NCI-H146 treated with DMSO at 0.1 percent for 48 hours (cell line): ENCODE measurements around the gene CELF4.

Experiments
- DNase-seq: peaks from one replicate; lab custom pipeline; 2025; ENCODE audit not compliant: unreplicated experiment; lab: John Stamatoyannopoulos, UW

Gene CELF4

GRCh38 chr18:37497853-37498518, 67.6 kb downstream of the CELF4 start:
- no peak for DNase-seq

- no peak for DNase-seq
Observed at GRCh38 chr18:37496568-37496967, 69.0 kb downstream of the CELF4 start.

DNA sequence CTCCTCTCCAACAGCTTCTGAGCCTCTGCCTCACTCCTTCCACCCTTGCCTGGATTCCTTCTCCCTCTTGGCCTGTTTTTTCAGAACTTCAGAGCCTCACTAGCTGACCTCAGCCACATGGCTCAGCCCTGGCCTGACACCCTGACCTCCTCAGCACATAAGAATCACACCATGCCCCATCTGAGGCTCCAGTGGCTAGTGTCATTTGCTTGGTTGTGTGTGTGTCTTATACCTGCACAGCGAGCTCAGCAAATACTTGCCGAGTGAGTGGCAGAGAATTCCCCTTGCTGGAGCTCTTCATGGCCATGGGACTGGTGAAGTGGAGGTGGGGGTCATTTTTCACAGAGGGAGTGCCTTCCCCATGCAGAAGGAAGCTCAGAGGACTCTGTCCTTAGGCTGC, 70.2 kb downstream of the CELF4 start:
- DNase-seq: no peak

- DNase-seq: no peak
Observed at GRCh38 chr18:37494406-37494805, 71.2 kb downstream of the CELF4 start.

- DNase-seq: no peak
Observed at GRCh38 chr18:37493352-37493935, 72.2 kb downstream of the CELF4 start.

DNA sequence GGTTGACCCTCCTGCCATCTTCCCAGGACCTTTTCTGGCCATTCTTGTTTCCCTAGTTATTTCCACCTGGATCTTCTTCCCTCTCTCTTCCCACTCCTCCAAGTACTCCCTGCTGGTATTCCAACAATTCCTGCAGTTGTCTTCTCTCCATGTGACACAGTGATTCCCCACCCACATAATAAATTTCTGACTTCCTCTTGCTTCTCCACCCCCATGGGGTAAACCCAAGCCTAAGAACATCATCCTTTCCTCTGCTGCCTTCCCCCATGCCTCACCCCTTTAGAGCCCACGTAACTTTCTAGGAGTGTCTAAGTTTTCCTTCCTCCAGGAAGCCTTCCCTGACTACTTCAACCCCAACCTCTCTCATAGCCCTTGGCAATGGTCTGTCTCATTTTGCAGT, 72.6 kb downstream of the CELF4 start:
- DNase-seq: no peak

GRCh38 chr18:37491526-37491925, 74.1 kb downstream of the CELF4 start:
- DNase-seq: no peak

DNA sequence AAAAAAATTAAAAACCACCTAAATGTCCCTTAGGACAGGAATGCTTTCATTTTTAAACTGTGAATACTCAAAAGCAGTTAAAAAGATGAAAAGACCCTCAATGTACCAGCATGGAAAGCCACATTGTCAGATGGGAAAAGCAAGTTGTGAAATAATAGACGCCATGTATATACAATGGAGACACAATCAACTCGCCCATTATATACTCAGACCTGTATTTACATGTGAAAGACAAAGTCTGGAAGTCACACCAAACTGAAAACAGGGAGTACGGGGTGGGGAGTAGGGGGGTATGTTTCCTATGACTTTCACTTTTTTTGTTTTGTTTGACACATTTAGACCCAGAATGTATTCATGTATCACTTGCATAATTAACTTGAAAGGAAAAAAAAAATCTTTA, 75.6 kb downstream of the CELF4 start:
- DNase-seq: peak; percentile 45

GRCh38 chr18:37489011-37489410, 76.6 kb downstream of the CELF4 start:
- no peak for DNase-seq

DNA sequence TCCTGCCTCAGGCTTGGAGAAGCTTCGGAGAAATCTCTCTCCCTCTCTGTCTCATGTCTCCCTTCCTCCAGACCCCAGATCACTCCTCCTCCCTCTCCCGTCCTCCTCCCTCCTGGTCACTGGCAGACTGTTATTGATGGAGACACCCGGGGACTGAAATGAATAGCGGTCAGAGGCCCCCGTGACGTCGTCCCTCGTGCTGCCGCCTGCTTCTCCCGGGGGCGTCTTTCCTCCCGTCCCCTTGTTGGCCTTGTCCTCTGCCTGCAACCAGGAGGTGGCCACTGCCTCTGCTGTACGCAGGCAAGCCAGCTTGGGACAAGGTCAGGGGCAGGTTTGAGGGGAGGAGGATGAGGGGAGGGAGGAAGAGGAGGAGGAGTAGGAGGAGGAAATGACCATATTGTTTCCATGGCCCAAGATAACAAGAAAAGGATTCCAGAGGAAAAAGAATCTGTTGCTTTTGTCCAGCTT, 78.2 kb downstream of the CELF4 start:
- no peak for DNase-seq

DNA sequence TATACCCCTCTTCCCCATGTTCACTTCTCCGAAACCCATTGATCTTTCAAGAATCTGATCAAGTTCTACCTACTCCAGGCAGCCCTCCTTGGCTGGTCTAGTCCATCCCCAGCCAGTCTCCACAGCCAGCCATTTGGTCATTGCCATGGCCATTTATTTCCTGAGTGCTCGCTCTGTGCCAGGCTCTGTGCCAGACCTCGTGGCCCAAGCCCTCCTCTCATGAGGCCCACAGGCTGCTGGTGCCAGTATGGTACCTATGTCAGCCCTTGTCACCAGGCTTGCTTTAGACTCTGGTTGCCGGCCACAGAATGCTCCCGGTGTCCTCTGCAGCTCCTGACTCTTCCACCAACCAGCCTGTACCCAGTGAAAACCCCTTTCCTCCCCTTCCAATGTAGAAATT, 78.8 kb downstream of the CELF4 start:
- DNase-seq: no peak

DNA sequence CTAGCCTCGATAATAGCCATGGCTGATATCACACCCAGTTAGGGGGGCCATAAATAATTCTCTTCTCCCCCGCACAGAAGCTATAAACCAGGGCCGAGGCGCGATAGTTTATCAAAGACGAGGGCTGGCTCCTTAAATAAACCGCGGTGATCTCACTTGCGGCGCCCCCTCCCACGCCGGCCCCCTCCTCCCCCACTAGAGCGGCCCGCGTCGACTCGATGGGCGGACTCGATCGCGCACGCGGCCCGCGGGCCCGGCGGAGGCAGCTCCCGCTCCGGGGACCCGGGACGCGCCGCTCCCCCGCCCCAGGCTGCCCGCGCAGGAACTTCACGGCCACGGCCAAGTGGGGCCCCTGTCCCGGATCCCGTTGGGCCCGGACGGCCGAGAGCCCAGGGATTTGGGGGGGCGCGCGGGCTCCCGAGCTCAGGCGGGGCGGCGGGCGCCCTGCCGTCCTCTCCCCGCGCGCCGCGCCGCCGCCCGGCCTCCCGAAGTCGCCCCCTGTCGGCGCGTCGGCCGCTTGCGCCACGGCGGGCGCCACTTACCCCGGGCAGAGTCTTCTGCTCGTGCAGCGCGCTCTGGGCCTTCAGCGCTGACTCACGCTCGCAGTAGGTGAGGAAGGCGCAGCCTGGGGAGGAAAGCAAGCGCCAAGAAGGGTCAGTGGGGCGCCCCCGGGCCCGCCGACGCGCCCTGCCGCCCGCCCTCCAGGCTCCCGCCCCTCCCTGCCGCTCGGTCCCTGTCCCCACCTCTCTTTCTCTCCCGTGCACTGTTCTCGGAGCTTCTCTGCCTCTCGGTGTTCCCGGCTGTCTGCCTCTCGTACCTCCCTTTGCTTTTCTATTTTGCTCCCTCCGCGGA, 80.4 kb downstream of the CELF4 start:
- DNase-seq: peak; percentile 47

DNA sequence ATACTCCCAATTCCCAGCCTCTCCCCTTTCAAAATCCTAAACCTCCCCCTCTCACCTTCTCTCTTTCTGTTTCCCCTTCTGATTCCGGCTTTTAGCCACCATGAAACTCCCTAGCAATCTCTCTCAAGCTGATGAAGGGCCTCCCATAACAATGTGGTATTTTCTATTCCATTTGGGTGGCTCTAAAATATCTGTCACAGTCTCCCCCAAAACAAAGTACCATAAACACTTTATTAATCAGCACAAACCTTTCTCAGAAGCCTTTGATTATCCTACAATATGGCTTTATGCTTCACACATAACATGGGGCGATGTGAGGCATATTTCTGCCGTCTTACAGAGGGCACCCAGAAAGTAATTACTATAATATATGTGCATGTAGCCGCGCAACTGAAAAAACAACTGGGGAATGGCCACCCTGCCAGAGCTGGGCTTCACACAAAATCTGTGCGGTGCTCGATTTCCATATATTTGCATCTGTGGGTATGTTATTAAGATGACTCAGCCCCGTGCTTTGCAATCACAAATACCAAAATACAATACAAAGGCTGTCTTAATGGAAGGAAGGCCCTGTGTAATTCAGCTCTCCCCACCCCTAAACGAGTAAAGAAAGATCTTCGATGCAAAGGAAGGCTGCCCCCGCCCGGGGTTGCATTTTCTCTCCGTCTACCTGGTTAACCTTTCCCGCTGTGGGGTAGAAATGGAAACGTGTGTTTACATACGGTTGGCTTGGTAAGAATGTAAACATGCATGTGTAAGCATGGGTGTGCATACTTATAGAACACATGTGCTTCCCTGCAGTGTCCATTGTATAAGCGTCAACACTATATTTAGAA, 81.4 kb downstream of the CELF4 start:
- DNase-seq: peak; percentile 58

DNA sequence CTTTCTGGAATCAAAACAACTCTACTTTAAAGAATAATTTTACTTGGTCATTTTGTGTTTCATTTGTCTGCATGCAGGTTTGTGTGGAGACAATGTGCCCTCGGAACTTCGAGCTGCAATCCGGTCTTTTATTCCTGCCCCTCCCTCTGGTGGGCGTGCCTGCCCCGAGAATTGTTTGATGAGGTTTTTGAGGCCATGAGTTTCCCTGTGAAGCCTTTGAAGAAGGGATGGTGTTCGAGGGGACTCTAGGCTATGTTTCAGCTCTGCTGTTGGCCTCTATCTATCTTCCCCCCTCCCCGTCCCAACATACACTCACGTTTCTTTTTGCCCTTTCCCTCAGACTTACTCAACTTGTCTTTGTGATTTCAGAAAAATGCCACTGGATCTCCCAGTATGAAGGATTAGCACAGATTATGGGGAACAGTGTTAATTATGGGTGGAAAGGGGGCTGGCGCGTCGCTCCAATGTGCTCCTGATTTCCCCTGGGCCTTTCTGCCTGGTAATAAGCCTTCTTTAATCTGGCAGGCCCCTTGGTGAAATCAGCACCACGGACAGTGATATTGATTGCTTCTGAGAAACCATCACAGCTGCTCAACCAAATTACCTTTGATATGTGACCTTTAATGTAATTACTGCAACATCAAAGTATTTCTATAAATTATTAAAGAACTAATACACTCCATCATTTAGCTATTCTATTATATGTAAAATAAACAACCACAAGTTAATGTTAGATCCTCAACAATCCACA, 82.2 kb downstream of the CELF4 start:
- no peak for DNase-seq

DNA sequence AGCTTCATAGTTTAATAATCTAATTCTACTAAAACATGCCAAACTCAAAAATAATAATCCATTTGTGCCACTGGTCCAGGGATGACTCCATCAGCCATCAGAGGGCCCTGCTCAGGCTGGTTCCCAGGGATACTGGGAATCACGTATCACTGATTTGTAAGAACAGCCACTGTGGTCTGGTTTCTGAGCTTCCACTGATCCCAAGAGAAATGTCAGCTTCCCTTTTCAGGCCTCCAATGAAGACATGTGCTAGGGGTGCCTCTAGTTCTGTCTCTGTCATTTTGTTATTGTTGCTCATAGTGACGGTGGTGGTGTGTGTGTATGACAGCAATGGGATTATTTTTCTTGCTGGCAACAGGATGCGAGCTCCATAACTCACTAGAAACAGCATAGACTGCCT, 83.2 kb downstream of the CELF4 start:
- DNase-seq: no peak

DNA sequence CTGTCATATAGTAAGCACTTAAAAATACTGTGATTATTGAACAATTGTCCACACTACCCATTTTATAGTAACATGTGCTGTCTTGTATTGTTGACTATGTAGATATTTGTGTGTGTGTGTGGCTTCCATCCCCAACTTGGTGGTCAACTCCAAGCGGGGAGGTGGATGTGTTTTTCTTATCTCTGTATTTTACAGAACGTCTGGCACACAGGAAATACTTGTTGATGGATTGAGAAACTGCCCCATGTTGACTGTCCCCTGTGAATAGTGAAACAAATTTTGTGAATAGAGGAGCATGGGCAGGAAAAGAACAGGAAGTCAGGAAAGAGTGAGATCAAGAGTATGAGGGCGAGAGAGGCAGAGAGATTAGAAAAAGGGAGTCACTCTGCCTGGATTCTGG, 83.6 kb downstream of the CELF4 start:
- no peak for DNase-seq

GRCh38 chr18:37481491-37481890, 84.1 kb downstream of the CELF4 start:
- DNase-seq: no peak

DNA sequence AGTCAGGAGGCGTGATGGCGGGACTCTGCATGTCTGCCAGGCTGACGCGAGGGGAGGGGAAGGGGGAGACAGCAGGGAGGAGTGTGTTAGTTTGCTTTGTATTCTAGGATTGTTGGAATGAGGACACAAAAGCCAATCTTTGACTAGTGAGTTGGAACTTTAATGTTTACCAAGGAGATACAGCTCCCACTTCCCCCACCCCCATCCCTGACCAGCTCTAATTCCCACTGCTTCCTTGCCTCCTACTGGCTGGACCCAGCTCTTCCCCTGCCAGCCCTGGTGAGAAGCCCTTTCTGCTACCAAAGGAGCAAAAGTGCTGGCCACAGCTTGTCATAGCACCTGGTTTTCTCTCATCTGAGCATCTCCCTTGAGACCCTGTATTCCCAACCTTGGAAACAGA, 84.5 kb downstream of the CELF4 start:
- DNase-seq: no peak

- DNase-seq: no peak
Observed at GRCh38 chr18:37476611-37477295, 88.8 kb downstream of the CELF4 start.

GRCh38 chr18:37476182-37476581, 89.4 kb downstream of the CELF4 start:
- DNase-seq: peak; percentile 39
